ENCODE data around the gene RAB31. TPM values are rescaled to one million over a fixed set of nuclear protein-coding genes. Genes with fewer than 3 reads are reported as not detected.

RAB31 gene
- polyA plus RNA-seq, 1 donor (not counting 4 experiments of a cell fraction or from before 2014, with no cell fraction given) = 47.0 TPM

DNA sequence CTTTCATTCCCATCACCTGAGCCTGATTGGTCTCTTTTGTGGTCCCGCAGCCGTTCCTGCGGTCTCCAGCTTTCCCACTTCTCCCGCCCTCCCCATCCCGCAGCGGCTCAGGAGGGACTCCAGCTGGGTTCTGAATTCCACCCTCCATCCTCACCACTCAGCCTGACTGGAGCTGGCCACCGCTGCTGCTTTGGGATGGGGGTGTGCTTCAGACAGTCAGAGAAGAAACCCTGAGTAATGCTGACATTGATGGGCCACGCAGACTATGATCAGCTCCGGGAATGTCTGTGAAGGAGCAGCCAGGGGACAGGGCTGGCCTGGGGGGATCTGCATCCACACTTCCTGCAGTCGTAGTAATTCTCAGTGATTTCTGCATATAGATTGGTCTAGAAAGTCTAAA lies 131.8 kb downstream of the RAB31 start:
- Histone ChIP-seq H3K9ac (ENCODE audit: control insufficient read depth, extremely low read depth, insufficient read depth, low read length) (no peak overlapping the region), H3K27ac (ENCODE audit: control insufficient read depth, insufficient read depth, low read length) (no peak overlapping the region), H3K36me3 (ENCODE audit: control insufficient read depth in 2 of 2, extremely low read depth in 1 of 2, insufficient read depth in 2 of 2, low read length in 2 of 2) (peaks cover 0 to 6% of the 10 kb centered on the region in 2 experiments), H3K9me3 (ENCODE audit: control insufficient read depth, low read depth, low read length) (no peaks in the 10 kb centered on the region), H3K4me3 (ENCODE audit: control insufficient read depth in 2 of 3, extremely low read depth in 1 of 3, insufficient read depth in 2 of 3, low read depth in 1 of 3, low read length in 3 of 3) (no peak overlapping the region), H3K4me2 (ENCODE audit: control insufficient read depth, extremely low read depth, insufficient read depth, low read depth, low read length) (no peak overlapping the region), H2AFZ (ENCODE audit: control insufficient read depth, low read length) (no peak overlapping the region), H3K79me2 (ENCODE audit: control insufficient read depth, insufficient read depth, low read length) (no peaks in the 10 kb centered on the region), H3K4me1 (ENCODE audit: control insufficient read depth, extremely low read depth, insufficient read depth, low read length) (peaks cover 39% of the 10 kb centered on the region), H3K9me1 (ENCODE audit: control insufficient read depth, extremely low read depth, insufficient read depth, low read length) (no peaks in the 10 kb centered on the region), H4K20me1 (ENCODE audit: control insufficient read depth, extremely low read depth, insufficient read depth, low read length) (no peaks in the 10 kb centered on the region), H3K27me3 (ENCODE audit: control insufficient read depth, extremely low read depth, insufficient read depth, low read length) (no peaks in the 10 kb centered on the region)
- no peak for FAIRE-seq
- TF ChIP-seq EZH2 (IDR thresholded peaks at IDR 0.05; ENCODE audit: low read length) = no peak
- TF ChIP-seq, protein P1, sequence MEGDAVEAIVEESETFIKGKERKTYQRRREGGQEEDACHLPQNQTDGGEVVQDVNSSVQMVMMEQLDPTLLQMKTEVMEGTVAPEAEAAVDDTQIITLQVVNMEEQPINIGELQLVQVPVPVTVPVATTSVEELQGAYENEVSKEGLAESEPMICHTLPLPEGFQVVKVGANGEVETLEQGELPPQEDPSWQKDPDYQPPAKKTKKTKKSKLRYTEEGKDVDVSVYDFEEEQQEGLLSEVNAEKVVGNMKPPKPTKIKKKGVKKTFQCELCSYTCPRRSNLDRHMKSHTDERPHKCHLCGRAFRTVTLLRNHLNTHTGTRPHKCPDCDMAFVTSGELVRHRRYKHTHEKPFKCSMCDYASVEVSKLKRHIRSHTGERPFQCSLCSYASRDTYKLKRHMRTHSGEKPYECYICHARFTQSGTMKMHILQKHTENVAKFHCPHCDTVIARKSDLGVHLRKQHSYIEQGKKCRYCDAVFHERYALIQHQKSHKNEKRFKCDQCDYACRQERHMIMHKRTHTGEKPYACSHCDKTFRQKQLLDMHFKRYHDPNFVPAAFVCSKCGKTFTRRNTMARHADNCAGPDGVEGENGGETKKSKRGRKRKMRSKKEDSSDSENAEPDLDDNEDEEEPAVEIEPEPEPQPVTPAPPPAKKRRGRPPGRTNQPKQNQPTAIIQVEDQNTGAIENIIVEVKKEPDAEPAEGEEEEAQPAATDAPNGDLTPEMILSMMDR (optimal IDR thresholded peaks at IDR 0.05 in 1 of 3, IDR thresholded peaks at IDR 0.05 in 1 of 3, conservative IDR thresholded peaks at IDR 0.05 in 1 of 3; ENCODE audit: extremely low read depth in 1 of 3, insufficient read depth in 2 of 3, low read length in 3 of 3) = no peak
- dilution Hi-C loops (cut with MboI; ENCODE audit: extremely low pct_ligation_motif_present, low sequenced_read_pairs) = no loop called here
- DNase-seq (ENCODE audit: low read depth, low spot score) = no peak

DNA sequence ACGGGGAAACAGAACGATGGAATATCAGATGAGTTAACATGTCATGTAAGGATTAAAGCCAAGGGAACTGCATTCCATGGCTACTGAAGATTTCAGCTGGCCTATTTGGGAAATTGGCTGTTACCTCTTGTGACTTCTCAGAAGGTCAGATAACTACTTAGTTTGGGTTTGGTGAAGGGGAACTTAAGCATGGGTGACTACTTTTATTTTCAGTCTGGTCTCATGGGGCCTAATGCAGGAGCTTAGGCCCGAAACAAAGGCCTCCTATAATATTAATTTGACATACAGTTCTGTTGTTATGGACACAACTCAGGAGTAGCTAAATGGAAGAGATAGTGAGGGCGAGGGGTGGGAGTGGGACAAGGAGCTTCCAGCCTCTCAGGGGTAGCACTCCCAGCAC lies 133.7 kb downstream of the RAB31 start:
- H3K9me1 ChIP-seq (ENCODE audit: control insufficient read depth, extremely low read depth, insufficient read depth, low read length) = no peaks in the 10 kb centered on the region
- H3K36me3 ChIP-seq (ENCODE audit: control insufficient read depth in 2 of 2, extremely low read depth in 1 of 2, insufficient read depth in 2 of 2, low read length in 2 of 2) = peaks cover 0 to 6% of the 10 kb centered on the region in 2 experiments
- H3K9ac ChIP-seq (ENCODE audit: control insufficient read depth, extremely low read depth, insufficient read depth, low read length) = no peak overlapping the region
- H3K4me1 ChIP-seq (ENCODE audit: control insufficient read depth, extremely low read depth, insufficient read depth, low read length) = peaks cover 20% of the 10 kb centered on the region
- no peak overlapping the region for H3K27ac ChIP-seq (ENCODE audit: control insufficient read depth, insufficient read depth, low read length)
- no peaks in the 10 kb centered on the region for H3K9me3 ChIP-seq (ENCODE audit: control insufficient read depth, low read depth, low read length)
- H3K79me2 ChIP-seq (ENCODE audit: control insufficient read depth, insufficient read depth, low read length) = no peaks in the 10 kb centered on the region
- H3K4me3 ChIP-seq (ENCODE audit: control insufficient read depth in 2 of 3, extremely low read depth in 1 of 3, insufficient read depth in 2 of 3, low read depth in 1 of 3, low read length in 3 of 3) = no peak overlapping the region
- DNase-seq (ENCODE audit: low read depth, low spot score) (no peak), FAIRE-seq (no peak)
- no peak for TF ChIP-seq EZH2 (IDR thresholded peaks at IDR 0.05; ENCODE audit: low read length)
- TF ChIP-seq, protein P1 (optimal IDR thresholded peaks at IDR 0.05 in 1 of 3, IDR thresholded peaks at IDR 0.05 in 1 of 3, conservative IDR thresholded peaks at IDR 0.05 in 1 of 3; ENCODE audit: extremely low read depth in 1 of 3, insufficient read depth in 2 of 3, low read length in 3 of 3) = no peak
- no peaks in the 10 kb centered on the region for H3K27me3 ChIP-seq (ENCODE audit: control insufficient read depth, extremely low read depth, insufficient read depth, low read length)
- no peak overlapping the region for H3K4me2 ChIP-seq (ENCODE audit: control insufficient read depth, extremely low read depth, insufficient read depth, low read depth, low read length)
- dilution Hi-C loops (cut with MboI; ENCODE audit: extremely low pct_ligation_motif_present, low sequenced_read_pairs) = no loop called here
- H2AFZ ChIP-seq (ENCODE audit: control insufficient read depth, low read length) = no peak overlapping the region
- no peaks in the 10 kb centered on the region for H4K20me1 ChIP-seq (ENCODE audit: control insufficient read depth, extremely low read depth, insufficient read depth, low read length)

Measured in keratinocyte (primary cell).